Body of pancreas (tissue), 4 donors: ENCODE data around the gene OTUB2.

Experiments
- CTCF ChIP-seq, 7 experiments: fragments of 450-650 bp in 4 of 7; fragments of 200-600 bp in 3 of 7; sonication (generic) in 3 of 7; IDR thresholded peaks; one replicate each; pipeline ENCODE4 v1.5.1; 2016 to 2019; ENCODE audit warnings: antibody characterized with exemption in 7 of 7
- POLR2A ChIP-seq, 3 donors: fragments of 450-650 bp; IDR thresholded peaks; one replicate each; pipeline ENCODE4 v1.6.1; 2016; ENCODE audit warnings: antibody characterized with exemption in 3 of 3, mild to moderate bottlenecking in 2 of 3

DNA sequence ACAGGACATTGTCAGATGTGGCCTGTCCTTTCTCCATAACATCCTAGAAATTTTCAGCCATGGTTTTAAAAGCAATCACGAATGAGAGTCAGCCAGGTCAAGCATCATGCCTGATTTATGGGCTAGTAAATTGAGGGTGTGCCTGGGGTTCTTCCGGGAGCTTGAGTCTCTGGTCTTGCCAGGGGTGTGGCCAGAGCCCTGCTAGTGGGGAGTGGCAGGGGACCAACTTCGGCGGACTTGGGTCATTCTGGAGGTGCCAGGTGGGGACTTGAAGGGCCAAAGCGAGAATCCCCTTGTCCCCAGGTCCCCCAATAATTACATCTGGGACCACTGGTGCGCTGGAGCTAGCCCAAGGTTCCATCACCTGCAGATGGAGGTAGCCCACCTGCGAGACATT, 5.7 kb downstream of the OTUB2 start:
- TF ChIP-seq CTCF (IDR thresholded peaks at IDR 0.05) (no peak), POLR2A (IDR thresholded peaks at IDR 0.05) (no peak)
